Ascending aorta (tissue), 2 donors: Measurements from ENCODE around the gene STK32C. TPM values are rescaled to one million over a fixed set of nuclear protein-coding genes. Genes with fewer than 3 reads are reported as not detected.

ENCODE experiments used
- DNase-seq, 2 donors: peaks; one replicate each; pipeline ENCODE4 v3.0.0-alpha.2; 2019; ENCODE audit warnings: low spot score in 2 of 2
- H3K27ac ChIP-seq, 2 donors: fragments of 200-600 bp; sonication (generic); one replicate each; pipeline ENCODE4 v1.5.1; 2016 to 2017; ENCODE audit warnings: mild to moderate bottlenecking in 1 of 2
- H3K27me3 ChIP-seq: fragments of 200-600 bp; sonication (generic); one replicate; pipeline ENCODE4 v1.5.1; 2017
- H3K36me3 ChIP-seq, 2 donors: fragments of 200-600 bp; sonication (generic); one replicate each; pipeline ENCODE4 v1.5.1; 2016
- H3K4me1 ChIP-seq, 2 donors: fragments of 200-600 bp; sonication (generic); one replicate each; pipeline ENCODE4 v1.5.1; 2016 to 2017; ENCODE audit warnings: mild to moderate bottlenecking in 1 of 2
- H3K4me3 ChIP-seq, 2 donors: fragments of 200-600 bp; sonication (generic); one replicate each; pipeline ENCODE4 v1.5.1; 2016 to 2017; ENCODE audit warnings: mild to moderate bottlenecking in 1 of 2
- H3K9me3 ChIP-seq, 2 donors: fragments of 200-600 bp; sonication (generic); one replicate each; pipeline ENCODE4 v1.5.1; 2016
- CTCF ChIP-seq, 3 experiments: fragments of 200-600 bp in 2 of 3; fragments of 450-650 bp in 1 of 3; sonication (generic) in 2 of 3; IDR thresholded peaks; one replicate each; pipeline ENCODE4 v1.5.1; 2016 to 2019; ENCODE audit warnings: antibody characterized with exemption in 3 of 3, mild to moderate bottlenecking in 1 of 3, moderate library complexity in 1 of 3
- intact Hi-C: fragments of 100-400 bp; cut with DNase I; formaldehyde crosslinking; loops from one replicate; pipeline ENCODE4 v1.15.1; 2023
- total RNA-seq: library from RNA; depleted of rRNA; stranded (reverse); fragments of >200 nt; gene quantifications from one replicate; pipeline ENCODE4 v1.1.0, GENCODE V29; 2016

Gene STK32C
- total RNA-seq, 1 donor from 2014 or later, result 16.2 TPM

- Histone ChIP-seq H3K27me3 (no peaks in the 10 kb centered on the region), H3K4me1 (no peaks in the 10 kb centered on the region), H3K9me3 (peaks cover 0 to 15% of the 10 kb centered on the region in 2 donors), H3K4me3 (no peak overlapping the region), H3K27ac (no peak overlapping the region), H3K36me3 (no peaks in the 10 kb centered on the region)
- intact Hi-C loops, result no loop called here
- TF ChIP-seq CTCF (IDR thresholded peaks at IDR 0.05), result no peak
- DNase-seq, result no peak
These were observed 97.7 kb downstream of the STK32C start for GRCh38 chr10:132209978-132210530.

- Histone ChIP-seq H3K36me3 (no peaks in the 10 kb centered on the region), H3K9me3 (peaks cover 0 to 9% of the 10 kb centered on the region in 2 donors), H3K4me1 (no peaks in the 10 kb centered on the region), H3K27ac (no peak overlapping the region), H3K4me3 (no peak overlapping the region), H3K27me3 (no peaks in the 10 kb centered on the region)
- no peak for TF ChIP-seq CTCF (IDR thresholded peaks at IDR 0.05)
- intact Hi-C loops, result no loop called here
- DNase-seq, result no peak
These were observed 98.6 kb downstream of the STK32C start for GRCh38 chr10:132209130-132209529.

DNA sequence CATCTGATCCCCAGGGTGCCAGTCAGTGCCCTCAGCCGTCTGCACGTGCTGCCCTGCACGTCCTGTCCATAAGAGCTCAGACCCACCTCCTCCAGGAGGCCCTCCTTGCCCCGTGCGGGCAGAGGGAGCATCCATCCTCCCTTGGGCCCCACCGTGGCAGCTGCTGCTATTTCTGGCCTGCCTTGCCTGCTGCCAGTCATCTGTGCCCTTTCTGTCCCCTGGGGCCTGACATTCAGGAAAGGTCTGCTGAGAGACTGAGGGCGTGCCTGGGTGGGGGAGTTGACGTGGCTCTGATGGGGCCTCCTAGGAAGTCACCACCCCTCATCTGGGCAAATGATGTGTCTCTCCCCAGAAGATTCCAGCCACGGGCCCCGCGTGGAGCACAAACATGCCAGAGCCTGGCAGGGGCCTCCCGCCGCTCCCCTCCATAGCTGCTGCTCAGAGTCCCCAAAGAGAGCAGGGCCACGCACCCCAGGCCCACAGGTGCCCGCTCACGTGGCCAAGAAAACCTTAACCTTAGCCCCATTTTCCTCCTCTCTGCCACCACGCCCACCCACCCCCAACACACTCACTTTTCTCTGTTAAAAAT, 99.2 kb downstream of the STK32C start:
- intact Hi-C loops, result no loop called here
- no peak for TF ChIP-seq CTCF (IDR thresholded peaks at IDR 0.05)
- no peak for DNase-seq
- Histone ChIP-seq H3K4me3 (no peak overlapping the region), H3K36me3 (no peaks in the 10 kb centered on the region), H3K27ac (no peak overlapping the region), H3K4me1 (no peaks in the 10 kb centered on the region), H3K27me3 (no peaks in the 10 kb centered on the region), H3K9me3 (peaks cover 0 to 9% of the 10 kb centered on the region in 2 donors)

- Histone ChIP-seq H3K4me1 (no peaks in the 10 kb centered on the region), H3K36me3 (no peaks in the 10 kb centered on the region), H3K27me3 (no peaks in the 10 kb centered on the region), H3K4me3 (no peak overlapping the region), H3K27ac (no peak overlapping the region), H3K9me3 (peaks cover 0 to 1% of the 10 kb centered on the region in 2 donors)
- no peak for DNase-seq
- intact Hi-C loops, result no loop called here
- no peak for TF ChIP-seq CTCF (IDR thresholded peaks at IDR 0.05)
These were observed 100.0 kb downstream of the STK32C start for GRCh38 chr10:132207536-132208461.

DNA sequence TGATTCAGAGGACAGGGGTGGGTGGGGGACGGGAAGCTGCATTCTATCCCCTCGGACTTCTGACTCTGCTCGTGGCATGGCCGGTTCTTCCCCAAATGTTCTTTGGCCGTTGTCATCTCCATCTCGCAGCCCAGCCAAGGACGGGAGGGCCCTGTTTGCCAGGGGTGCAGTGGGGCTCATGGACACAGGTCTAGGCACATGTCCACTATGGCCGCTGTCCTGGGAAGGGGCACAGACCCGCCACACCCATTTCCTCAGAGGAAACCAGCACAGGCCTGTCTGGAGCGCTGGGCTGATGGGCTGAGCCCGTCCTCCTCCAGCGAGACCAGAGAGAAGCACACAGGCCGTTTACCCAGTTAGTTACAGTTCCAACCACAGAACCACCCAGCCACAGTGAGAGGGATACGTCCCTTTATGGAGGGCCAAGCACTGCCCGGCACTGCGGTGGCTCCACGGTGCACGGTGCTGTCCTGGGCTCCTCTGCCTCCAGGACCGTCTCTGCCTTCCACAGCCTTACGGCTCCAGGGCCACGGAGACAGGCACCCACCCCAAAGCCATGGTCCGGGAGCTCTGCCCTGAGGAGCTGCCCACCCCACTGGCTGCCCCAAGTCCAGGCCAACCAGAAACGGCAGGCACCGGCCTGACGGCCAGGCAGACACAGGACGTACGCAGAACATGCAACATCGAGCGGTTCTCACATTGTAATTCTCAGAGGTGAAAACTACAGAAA, 100.8 kb downstream of the STK32C start:
- no peak for DNase-seq
- H3K27me3 ChIP-seq, result no peaks in the 10 kb centered on the region
- H3K9me3 ChIP-seq, result no peaks in the 10 kb centered on the region
- H3K27ac ChIP-seq, result no peak overlapping the region
- H3K4me1 ChIP-seq, result no peaks in the 10 kb centered on the region
- intact Hi-C loops, result no loop called here
- TF ChIP-seq CTCF (IDR thresholded peaks at IDR 0.05), result no peak
- H3K36me3 ChIP-seq, result no peaks in the 10 kb centered on the region
- no peak overlapping the region for H3K4me3 ChIP-seq
